Adipocyte (in vitro differentiated cells): ENCODE data around the gene FMNL3.
A peak's percentile ranks its signal among the peaks of the same experiment; 100 is the strongest.

Experiments used
- DNase-seq: peaks from one replicate; pipeline ENCODE4 v3.0.0-alpha.2; 2015; ENCODE audit warnings: low read depth
- H3K27me3 ChIP-seq: replicated peaks from 2 replicates; pipeline ENCODE4 v1.7.0; 2013; ENCODE audit warnings: mild to moderate bottlenecking, low read length, moderate library complexity; ENCODE audit not compliant: control insufficient read depth, insufficient read depth
- H3K36me3 ChIP-seq: 2 replicates; pipeline ENCODE4 v1.7.0; 2013; ENCODE audit warnings: low read length, mild to moderate bottlenecking, moderate library complexity; ENCODE audit not compliant: control insufficient read depth, insufficient read depth, severe bottlenecking
- H3K4me1 ChIP-seq: 2 replicates; pipeline ENCODE4 v1.7.0; 2013; ENCODE audit warnings: mild to moderate bottlenecking, low read length, moderate library complexity; ENCODE audit not compliant: control insufficient read depth, insufficient read depth
- H3K4me3 ChIP-seq: 2 replicates; pipeline ENCODE4 v1.7.0; 2013; ENCODE audit warnings: mild to moderate bottlenecking, low read length, moderate library complexity
- H3K9ac ChIP-seq: 2 replicates; pipeline ENCODE4 v1.7.0; 2013; ENCODE audit warnings: mild to moderate bottlenecking, low read length, moderate library complexity
- H3K9me3 ChIP-seq: 2 replicates; pipeline ENCODE4 v1.7.0; 2013; ENCODE audit warnings: mild to moderate bottlenecking, low read length, moderate library complexity; ENCODE audit not compliant: control insufficient read depth

The FMNL3 gene

GRCh38 chr12:49672301-49673217, 34.6 kb downstream of the FMNL3 start:
- H3K4me3 ChIP-seq: peak overlapping the region; percentile 23

GRCh38 chr12:49671031-49671765, 36.0 kb downstream of the FMNL3 start:
- DNase-seq: no peak
- no peak overlapping the region for H3K4me3 ChIP-seq
- H3K9me3 ChIP-seq: no peaks in the 10 kb centered on the region
- H3K4me1 ChIP-seq: peaks cover 50% of the 10 kb centered on the region
- no peaks in the 10 kb centered on the region for H3K27me3 ChIP-seq
- H3K36me3 ChIP-seq: no peaks in the 10 kb centered on the region
- no peak overlapping the region for H3K9ac ChIP-seq

More at GRCh38 chr12:49672301-49673217, 34.6 kb downstream of the FMNL3 start:
- Histone ChIP-seq H3K27me3 (no peaks in the 10 kb centered on the region), H3K4me1 (peaks cover 42% of the 10 kb centered on the region), H3K9me3 (no peaks in the 10 kb centered on the region), H3K9ac (peak overlapping the region; percentile 74), H3K36me3 (no peaks in the 10 kb centered on the region)
- no peak for DNase-seq

GRCh38 chr12:49669796-49670195, 37.4 kb downstream of the FMNL3 start:
- no peak overlapping the region for H3K9ac ChIP-seq
- DNase-seq: no peak
- H3K4me1 ChIP-seq: peaks cover 49% of the 10 kb centered on the region

GRCh38 chr12:49667325-49668090, 39.7 kb downstream of the FMNL3 start:
- no peaks in the 10 kb centered on the region for H3K36me3 ChIP-seq
- DNase-seq: peak; percentile 40
- peaks cover 40% of the 10 kb centered on the region for H3K4me1 ChIP-seq
- no peak overlapping the region for H3K4me3 ChIP-seq
- H3K27me3 ChIP-seq: no peaks in the 10 kb centered on the region
- H3K9ac ChIP-seq: no peak overlapping the region
- no peaks in the 10 kb centered on the region for H3K9me3 ChIP-seq

More at GRCh38 chr12:49669796-49670195, 37.4 kb downstream of the FMNL3 start:
- H3K36me3 ChIP-seq: no peaks in the 10 kb centered on the region
- H3K9me3 ChIP-seq: no peaks in the 10 kb centered on the region
- H3K4me3 ChIP-seq: no peak overlapping the region
- H3K27me3 ChIP-seq: no peaks in the 10 kb centered on the region

GRCh38 chr12:49666176-49666575, 41.0 kb downstream of the FMNL3 start:
- no peak overlapping the region for H3K9ac ChIP-seq
- H3K27me3 ChIP-seq: no peaks in the 10 kb centered on the region
- H3K9me3 ChIP-seq: no peaks in the 10 kb centered on the region
- no peak for DNase-seq
- peaks cover 3% of the 10 kb centered on the region for H3K36me3 ChIP-seq
- H3K4me3 ChIP-seq: no peak overlapping the region
- H3K4me1 ChIP-seq: peaks cover 35% of the 10 kb centered on the region

GRCh38 chr12:49665384-49665783, 41.8 kb downstream of the FMNL3 start:
- H3K36me3 ChIP-seq: peaks cover 3% of the 10 kb centered on the region
- DNase-seq: no peak

GRCh38 chr12:49664591-49665239, 42.5 kb downstream of the FMNL3 start:
- Histone ChIP-seq H3K9me3 (no peaks in the 10 kb centered on the region), H3K4me1 (peaks cover 35% of the 10 kb centered on the region), H3K4me3 (no peak overlapping the region), H3K9ac (no peak overlapping the region), H3K27me3 (no peaks in the 10 kb centered on the region), H3K36me3 (peaks cover 3% of the 10 kb centered on the region)
- no peak for DNase-seq

More at GRCh38 chr12:49665384-49665783, 41.8 kb downstream of the FMNL3 start:
- no peak overlapping the region for H3K4me3 ChIP-seq
- no peak overlapping the region for H3K9ac ChIP-seq
- no peaks in the 10 kb centered on the region for H3K27me3 ChIP-seq
- peaks cover 35% of the 10 kb centered on the region for H3K4me1 ChIP-seq
- H3K9me3 ChIP-seq: no peaks in the 10 kb centered on the region

- H3K4me1 ChIP-seq: peaks cover 35% of the 10 kb centered on the region
- H3K9me3 ChIP-seq: no peaks in the 10 kb centered on the region
- peaks cover 3% of the 10 kb centered on the region for H3K36me3 ChIP-seq
- no peak for DNase-seq
- H3K9ac ChIP-seq: no peak overlapping the region
- H3K27me3 ChIP-seq: no peaks in the 10 kb centered on the region
- H3K4me3 ChIP-seq: no peak overlapping the region
Measured at GRCh38 chr12:49664167-49664566, 43.0 kb downstream of the FMNL3 start.

- H3K9ac ChIP-seq: peak overlapping the region; percentile 65
- no peaks in the 10 kb centered on the region for H3K9me3 ChIP-seq
- DNase-seq: peak; percentile 68
- no peaks in the 10 kb centered on the region for H3K27me3 ChIP-seq
- peaks cover 35% of the 10 kb centered on the region for H3K4me1 ChIP-seq
- peak overlapping the region; percentile 22 for H3K4me3 ChIP-seq
- H3K36me3 ChIP-seq: peaks cover 4% of the 10 kb centered on the region
Measured at GRCh38 chr12:49662998-49663843, 44.0 kb downstream of the FMNL3 start.

- Histone ChIP-seq H3K9ac (no peak overlapping the region), H3K36me3 (peaks cover 16% of the 10 kb centered on the region)
Measured at GRCh38 chr12:49661746-49662145, 45.5 kb downstream of the FMNL3 start.

More at GRCh38 chr12:49661746-49662145, 45.5 kb downstream of the FMNL3 start:
- Histone ChIP-seq H3K27me3 (no peaks in the 10 kb centered on the region), H3K4me1 (peaks cover 25% of the 10 kb centered on the region), H3K4me3 (no peak overlapping the region), H3K9me3 (no peaks in the 10 kb centered on the region)
- DNase-seq: no peak
